GM12878 (cell line): ENCODE data around the gene FADS1. TPM values are rescaled to one million over a fixed set of nuclear protein-coding genes. Genes with fewer than 3 reads are reported as not detected.
A peak's percentile ranks its signal among the peaks of the same experiment; 100 is the strongest.

ENCODE experiments used
- CBX3 ChIP-seq: fragments of 200-600 bp; sonication (generic); IDR thresholded peaks from 2 replicates; pipeline ENCODE4 v1.6.1; 2016; ENCODE audit warnings: low read depth, borderline replicate concordance
- CHD2 ChIP-seq: IDR thresholded peaks from 2 replicates; pipeline ENCODE4 v1.6.1; 2011; ENCODE audit warnings: low read depth, low read length, improper control_type of control experiment, borderline replicate concordance
- FOS ChIP-seq: IDR thresholded peaks from 3 replicates; pipeline ENCODE4 v1.6.1; 2011; ENCODE audit warnings: borderline replicate concordance; ENCODE audit not compliant: insufficient read length; ENCODE audit errors: extremely low read depth
- HDGF ChIP-seq: fragments of 450-650 bp; IDR thresholded peaks from 2 replicates; pipeline ENCODE4 v1.6.1; 2016; ENCODE audit warnings: antibody characterized with exemption
- PKNOX1 ChIP-seq: fragments of 450-650 bp; IDR thresholded peaks from 2 replicates; pipeline ENCODE4 v1.6.1; 2016; ENCODE audit warnings: mild to moderate bottlenecking
- RUNX3 ChIP-seq: IDR thresholded peaks from 2 replicates; pipeline ENCODE4 v1.6.1; 2012; ENCODE audit warnings: low read length, inconsistent platforms
- polyA plus RNA-seq, 11 experiments: library from polyadenylated mRNA; depleted of rRNA in 4 of 11; unstranded in 6 of 11; stranded (reverse) in 5 of 11; fragments of >200 nt; fragmentation: Nextera tagmentation in 4 of 11; fragmentation: Illumina TruSeq in 1 of 11; extraction: Ambion mirVana in 4 of 11; extraction: Trizol in 1 of 11; gene quantifications; 1 replicate in 1 of 11; 2 replicates in 10 of 11; pipeline versions ENCODE4 v1.2.1 to v1.2.3, GENCODE V29; 2011 to 2016; ENCODE audit warnings: inconsistent platforms in 2 of 11, missing spikeins in 2 of 11, low read depth in 1 of 11
- total RNA-seq, 4 experiments: library from RNA; depleted of rRNA in 3 of 4; stranded (reverse); fragments of >200 nt in 3 of 4; fragmentation: Illumina TruSeq in 1 of 4; extraction: Trizol in 1 of 4; gene quantifications; 2 replicates each; pipeline versions ENCODE4 v1.2.1 to v1.2.3, GENCODE V29; 2013 to 2021
- TF ChIP-seq, protein P1 (sequence below): fragments of 450-650 bp; IDR thresholded peaks from 2 replicates; pipeline ENCODE4 v1.6.1; 2016; ENCODE audit warnings: mild to moderate bottlenecking, moderate library complexity, borderline replicate concordance
- TF ChIP-seq, protein P2 (sequence below): fragments of 450-650 bp; IDR thresholded peaks from 2 replicates; pipeline ENCODE4 v1.6.1; 2016; ENCODE audit warnings: mild to moderate bottlenecking
- TF ChIP-seq, protein P3 (sequence below): fragments of 450-650 bp; formaldehyde crosslinking; IDR thresholded peaks from 2 replicates; pipeline ENCODE4 v1.4.0; 2020; ENCODE audit warnings: mild to moderate bottlenecking, moderate library complexity

FADS1 gene
- total and polyA plus RNA-seq, 10 of the 15 experiments (the other 5 are each of a cell fraction or from before 2014, with no cell fraction given) = 8.8 to 73.9 (median 39.0) TPM

GRCh38 chr11:61826930-61827570 lies 10.2 kb upstream of the FADS1 start (continued):
- TF ChIP-seq, protein P1, sequence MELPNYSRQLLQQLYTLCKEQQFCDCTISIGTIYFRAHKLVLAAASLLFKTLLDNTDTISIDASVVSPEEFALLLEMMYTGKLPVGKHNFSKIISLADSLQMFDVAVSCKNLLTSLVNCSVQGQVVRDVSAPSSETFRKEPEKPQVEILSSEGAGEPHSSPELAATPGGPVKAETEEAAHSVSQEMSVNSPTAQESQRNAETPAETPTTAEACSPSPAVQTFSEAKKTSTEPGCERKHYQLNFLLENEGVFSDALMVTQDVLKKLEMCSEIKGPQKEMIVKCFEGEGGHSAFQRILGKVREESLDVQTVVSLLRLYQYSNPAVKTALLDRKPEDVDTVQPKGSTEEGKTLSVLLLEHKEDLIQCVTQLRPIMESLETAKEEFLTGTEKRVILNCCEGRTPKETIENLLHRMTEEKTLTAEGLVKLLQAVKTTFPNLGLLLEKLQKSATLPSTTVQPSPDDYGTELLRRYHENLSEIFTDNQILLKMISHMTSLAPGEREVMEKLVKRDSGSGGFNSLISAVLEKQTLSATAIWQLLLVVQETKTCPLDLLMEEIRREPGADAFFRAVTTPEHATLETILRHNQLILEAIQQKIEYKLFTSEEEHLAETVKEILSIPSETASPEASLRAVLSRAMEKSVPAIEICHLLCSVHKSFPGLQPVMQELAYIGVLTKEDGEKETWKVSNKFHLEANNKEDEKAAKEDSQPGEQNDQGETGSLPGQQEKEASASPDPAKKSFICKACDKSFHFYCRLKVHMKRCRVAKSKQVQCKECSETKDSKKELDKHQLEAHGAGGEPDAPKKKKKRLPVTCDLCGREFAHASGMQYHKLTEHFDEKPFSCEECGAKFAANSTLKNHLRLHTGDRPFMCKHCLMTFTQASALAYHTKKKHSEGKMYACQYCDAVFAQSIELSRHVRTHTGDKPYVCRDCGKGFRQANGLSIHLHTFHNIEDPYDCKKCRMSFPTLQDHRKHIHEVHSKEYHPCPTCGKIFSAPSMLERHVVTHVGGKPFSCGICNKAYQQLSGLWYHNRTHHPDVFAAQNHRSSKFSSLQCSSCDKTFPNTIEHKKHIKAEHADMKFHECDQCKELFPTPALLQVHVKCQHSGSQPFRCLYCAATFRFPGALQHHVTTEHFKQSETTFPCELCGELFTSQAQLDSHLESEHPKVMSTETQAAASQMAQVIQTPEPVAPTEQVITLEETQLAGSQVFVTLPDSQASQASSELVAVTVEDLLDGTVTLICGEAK = no peak
- TF ChIP-seq RUNX3 (peak; percentile 60; the same call in 1 of the 2 replicates), PKNOX1 (no peak), FOS (no peak), CBX3 (no peak), CHD2 (0 out of 2 replicates have a peak, but pooled peaks have one; percentile 23), HDGF (peak; percentile 39; the same call in 1 of the 2 replicates)
- TF ChIP-seq, protein P2, sequence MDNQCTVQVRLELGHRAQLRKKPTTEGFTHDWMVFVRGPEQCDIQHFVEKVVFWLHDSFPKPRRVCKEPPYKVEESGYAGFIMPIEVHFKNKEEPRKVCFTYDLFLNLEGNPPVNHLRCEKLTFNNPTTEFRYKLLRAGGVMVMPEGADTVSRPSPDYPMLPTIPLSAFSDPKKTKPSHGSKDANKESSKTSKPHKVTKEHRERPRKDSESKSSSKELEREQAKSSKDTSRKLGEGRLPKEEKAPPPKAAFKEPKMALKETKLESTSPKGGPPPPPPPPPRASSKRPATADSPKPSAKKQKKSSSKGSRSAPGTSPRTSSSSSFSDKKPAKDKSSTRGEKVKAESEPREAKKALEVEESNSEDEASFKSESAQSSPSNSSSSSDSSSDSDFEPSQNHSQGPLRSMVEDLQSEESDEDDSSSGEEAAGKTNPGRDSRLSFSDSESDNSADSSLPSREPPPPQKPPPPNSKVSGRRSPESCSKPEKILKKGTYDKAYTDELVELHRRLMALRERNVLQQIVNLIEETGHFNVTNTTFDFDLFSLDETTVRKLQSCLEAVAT = peak; percentile 30
- TF ChIP-seq, protein P3, sequence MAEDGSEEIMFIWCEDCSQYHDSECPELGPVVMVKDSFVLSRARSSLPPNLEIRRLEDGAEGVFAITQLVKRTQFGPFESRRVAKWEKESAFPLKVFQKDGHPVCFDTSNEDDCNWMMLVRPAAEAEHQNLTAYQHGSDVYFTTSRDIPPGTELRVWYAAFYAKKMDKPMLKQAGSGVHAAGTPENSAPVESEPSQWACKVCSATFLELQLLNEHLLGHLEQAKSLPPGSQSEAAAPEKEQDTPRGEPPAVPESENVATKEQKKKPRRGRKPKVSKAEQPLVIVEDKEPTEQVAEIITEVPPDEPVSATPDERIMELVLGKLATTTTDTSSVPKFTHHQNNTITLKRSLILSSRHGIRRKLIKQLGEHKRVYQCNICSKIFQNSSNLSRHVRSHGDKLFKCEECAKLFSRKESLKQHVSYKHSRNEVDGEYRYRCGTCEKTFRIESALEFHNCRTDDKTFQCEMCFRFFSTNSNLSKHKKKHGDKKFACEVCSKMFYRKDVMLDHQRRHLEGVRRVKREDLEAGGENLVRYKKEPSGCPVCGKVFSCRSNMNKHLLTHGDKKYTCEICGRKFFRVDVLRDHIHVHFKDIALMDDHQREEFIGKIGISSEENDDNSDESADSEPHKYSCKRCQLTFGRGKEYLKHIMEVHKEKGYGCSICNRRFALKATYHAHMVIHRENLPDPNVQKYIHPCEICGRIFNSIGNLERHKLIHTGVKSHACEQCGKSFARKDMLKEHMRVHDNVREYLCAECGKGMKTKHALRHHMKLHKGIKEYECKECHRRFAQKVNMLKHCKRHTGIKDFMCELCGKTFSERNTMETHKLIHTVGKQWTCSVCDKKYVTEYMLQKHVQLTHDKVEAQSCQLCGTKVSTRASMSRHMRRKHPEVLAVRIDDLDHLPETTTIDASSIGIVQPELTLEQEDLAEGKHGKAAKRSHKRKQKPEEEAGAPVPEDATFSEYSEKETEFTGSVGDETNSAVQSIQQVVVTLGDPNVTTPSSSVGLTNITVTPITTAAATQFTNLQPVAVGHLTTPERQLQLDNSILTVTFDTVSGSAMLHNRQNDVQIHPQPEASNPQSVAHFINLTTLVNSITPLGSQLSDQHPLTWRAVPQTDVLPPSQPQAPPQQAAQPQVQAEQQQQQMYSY = 0 out of 2 replicates have a peak, but pooled peaks have one; percentile 24
